Thoracic aorta (tissue), 2 donors: ENCODE measurements around the gene STAT6. TPM values are rescaled to one million over a fixed set of nuclear protein-coding genes. Genes with fewer than 3 reads are reported as not detected.

ENCODE experiments used
- ATAC-seq: fragments of 150-250 bp; one replicate; pipeline ENCODE4 v1.8.0; 2017; ENCODE audit warnings: low read depth; ENCODE audit not compliant: insufficient number of reproducible peaks, low FRiP score
- DNase-seq: peaks from one replicate; pipeline ENCODE4 v3.0.0-alpha.2; 2020; ENCODE audit warnings: low spot score
- H3K27ac ChIP-seq, 2 donors: fragments of 200-600 bp; sonication (generic); 1 replicate in 1 of 2; 2 replicates in 1 of 2; pipeline ENCODE4 v1.5.1; 2016; ENCODE audit warnings: mild to moderate bottlenecking in 2 of 2, moderate library complexity in 2 of 2
- H3K27me3 ChIP-seq: fragments of 200-600 bp; sonication (generic); replicated peaks from 2 replicates; pipeline ENCODE4 v1.6.0; 2016; ENCODE audit warnings: mild to moderate bottlenecking; ENCODE audit not compliant: insufficient read depth
- H3K36me3 ChIP-seq: fragments of 200-600 bp; sonication (generic); one replicate; pipeline ENCODE4 v1.5.1; 2016
- H3K4me1 ChIP-seq, 2 donors: fragments of 200-600 bp; sonication (generic); 1 replicate in 1 of 2; 2 replicates in 1 of 2; pipeline versions ENCODE4 v1.5.1 to v1.6.0; 2016; ENCODE audit warnings: low read depth in 2 of 2, mild to moderate bottlenecking in 1 of 2; ENCODE audit not compliant: control insufficient read depth in 1 of 2
- H3K4me3 ChIP-seq: fragments of 200-600 bp; sonication (generic); 2 replicates; pipeline ENCODE4 v1.5.1; 2016; ENCODE audit warnings: mild to moderate bottlenecking
- H3K9me3 ChIP-seq: fragments of 200-600 bp; sonication (generic); 2 replicates; pipeline ENCODE4 v1.5.1; 2016
- total RNA-seq, 2 donors: library from RNA; depleted of rRNA; stranded (reverse); fragments of >200 nt; gene quantifications; one replicate each; pipeline versions ENCODE4 v1.1.0 to v1.2.3, GENCODE V29; 2016
- TF ChIP-seq, protein P1 (sequence below): fragments of 200-600 bp; sonication (generic); IDR thresholded peaks from one replicate; pipeline ENCODE4 v1.5.1; 2019; ENCODE audit warnings: antibody characterized with exemption

Gene STAT6
- total RNA-seq, 2 donors from 2014 or later, result 133 to 185 TPM

DNA sequence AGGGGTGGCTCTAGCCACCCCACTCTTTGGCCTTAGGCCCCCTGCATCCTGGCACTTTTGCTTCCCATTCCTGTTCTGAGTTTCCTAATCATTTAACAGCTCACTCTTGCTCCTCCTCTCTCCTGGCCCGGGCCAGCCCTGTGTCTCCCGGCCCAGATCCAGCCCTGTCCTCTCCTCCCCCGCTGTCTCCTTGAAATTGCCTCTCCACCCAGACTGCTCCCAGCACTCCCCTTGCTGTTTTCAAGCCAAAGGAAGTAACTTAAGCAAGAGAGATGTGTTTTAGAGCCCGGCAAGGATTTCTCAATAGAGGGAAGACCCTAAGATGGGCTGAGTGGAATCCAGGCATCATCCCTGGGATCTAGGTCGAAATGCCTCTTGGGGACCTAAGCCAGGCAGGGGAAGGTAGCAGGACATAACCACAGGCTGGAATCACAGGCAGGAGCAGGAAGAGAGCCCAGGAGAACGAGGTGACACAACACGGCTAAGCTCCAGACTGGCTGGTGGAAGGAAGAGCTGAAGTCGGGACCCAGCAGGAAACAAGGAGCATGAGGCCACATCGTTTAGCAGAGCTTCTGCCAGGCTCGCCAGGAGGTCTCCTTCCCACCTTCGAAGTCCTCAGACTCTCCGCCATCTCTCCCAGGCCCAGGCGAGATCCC is 38.2 kb upstream of the STAT6 start:
- H3K27me3 ChIP-seq, result no peaks in the 10 kb centered on the region
- TF ChIP-seq, protein P1, sequence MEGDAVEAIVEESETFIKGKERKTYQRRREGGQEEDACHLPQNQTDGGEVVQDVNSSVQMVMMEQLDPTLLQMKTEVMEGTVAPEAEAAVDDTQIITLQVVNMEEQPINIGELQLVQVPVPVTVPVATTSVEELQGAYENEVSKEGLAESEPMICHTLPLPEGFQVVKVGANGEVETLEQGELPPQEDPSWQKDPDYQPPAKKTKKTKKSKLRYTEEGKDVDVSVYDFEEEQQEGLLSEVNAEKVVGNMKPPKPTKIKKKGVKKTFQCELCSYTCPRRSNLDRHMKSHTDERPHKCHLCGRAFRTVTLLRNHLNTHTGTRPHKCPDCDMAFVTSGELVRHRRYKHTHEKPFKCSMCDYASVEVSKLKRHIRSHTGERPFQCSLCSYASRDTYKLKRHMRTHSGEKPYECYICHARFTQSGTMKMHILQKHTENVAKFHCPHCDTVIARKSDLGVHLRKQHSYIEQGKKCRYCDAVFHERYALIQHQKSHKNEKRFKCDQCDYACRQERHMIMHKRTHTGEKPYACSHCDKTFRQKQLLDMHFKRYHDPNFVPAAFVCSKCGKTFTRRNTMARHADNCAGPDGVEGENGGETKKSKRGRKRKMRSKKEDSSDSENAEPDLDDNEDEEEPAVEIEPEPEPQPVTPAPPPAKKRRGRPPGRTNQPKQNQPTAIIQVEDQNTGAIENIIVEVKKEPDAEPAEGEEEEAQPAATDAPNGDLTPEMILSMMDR, result no peak
- H3K36me3 ChIP-seq, result peaks cover 18% of the 10 kb centered on the region
- peak overlapping the region; percentile 35 for H3K4me3 ChIP-seq
- peak overlapping the region; percentile 96 to 97 for H3K27ac ChIP-seq
- no peaks in the 10 kb centered on the region for H3K9me3 ChIP-seq
- peak; percentile 30 for ATAC-seq
- H3K4me1 ChIP-seq, result peaks cover 84 to 92% of the 10 kb centered on the region in 2 donors
- DNase-seq, result no peak

DNA sequence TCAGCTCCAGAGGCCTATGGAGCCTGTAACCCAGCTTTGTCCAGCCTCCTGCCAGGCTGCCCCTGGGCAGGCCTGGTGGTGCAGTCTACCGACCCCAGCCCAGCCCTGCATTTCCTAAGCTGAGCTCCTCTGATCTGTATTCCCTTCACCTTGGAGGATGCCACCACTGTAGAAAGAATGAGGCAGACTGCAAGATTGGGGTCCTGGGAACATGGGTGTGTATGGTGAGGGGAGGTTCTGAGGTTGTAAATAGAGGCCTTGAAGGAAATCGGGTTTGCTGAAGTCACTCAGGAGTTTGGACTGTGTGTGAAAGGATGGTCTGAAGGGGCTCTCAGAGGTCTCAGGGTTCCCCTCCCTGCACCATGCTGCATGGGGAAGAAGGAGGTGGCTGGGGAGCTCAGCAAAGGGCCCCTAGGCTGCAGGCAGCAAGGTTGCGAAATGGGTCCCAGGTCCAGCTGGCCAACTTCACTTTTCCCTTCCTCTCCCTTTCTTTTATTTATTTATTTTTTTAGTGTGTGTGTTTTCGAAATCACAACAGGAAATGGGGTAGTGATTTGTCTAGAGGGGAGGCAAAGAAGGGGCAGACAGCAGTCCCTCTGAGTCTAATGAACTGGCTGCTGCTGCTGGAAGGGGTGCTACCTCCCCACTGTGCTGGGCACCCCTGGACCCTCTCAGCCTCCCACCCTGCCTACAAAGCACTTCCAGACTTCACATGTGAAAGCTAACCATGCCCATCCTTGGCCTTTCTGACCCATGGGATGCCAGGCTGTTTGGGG is 37.5 kb upstream of the STAT6 start:
- H3K27ac ChIP-seq, result peak overlapping the region; percentile 96 to 97
- no peak for DNase-seq
- H3K4me3 ChIP-seq, result peak overlapping the region; percentile 35

DNA sequence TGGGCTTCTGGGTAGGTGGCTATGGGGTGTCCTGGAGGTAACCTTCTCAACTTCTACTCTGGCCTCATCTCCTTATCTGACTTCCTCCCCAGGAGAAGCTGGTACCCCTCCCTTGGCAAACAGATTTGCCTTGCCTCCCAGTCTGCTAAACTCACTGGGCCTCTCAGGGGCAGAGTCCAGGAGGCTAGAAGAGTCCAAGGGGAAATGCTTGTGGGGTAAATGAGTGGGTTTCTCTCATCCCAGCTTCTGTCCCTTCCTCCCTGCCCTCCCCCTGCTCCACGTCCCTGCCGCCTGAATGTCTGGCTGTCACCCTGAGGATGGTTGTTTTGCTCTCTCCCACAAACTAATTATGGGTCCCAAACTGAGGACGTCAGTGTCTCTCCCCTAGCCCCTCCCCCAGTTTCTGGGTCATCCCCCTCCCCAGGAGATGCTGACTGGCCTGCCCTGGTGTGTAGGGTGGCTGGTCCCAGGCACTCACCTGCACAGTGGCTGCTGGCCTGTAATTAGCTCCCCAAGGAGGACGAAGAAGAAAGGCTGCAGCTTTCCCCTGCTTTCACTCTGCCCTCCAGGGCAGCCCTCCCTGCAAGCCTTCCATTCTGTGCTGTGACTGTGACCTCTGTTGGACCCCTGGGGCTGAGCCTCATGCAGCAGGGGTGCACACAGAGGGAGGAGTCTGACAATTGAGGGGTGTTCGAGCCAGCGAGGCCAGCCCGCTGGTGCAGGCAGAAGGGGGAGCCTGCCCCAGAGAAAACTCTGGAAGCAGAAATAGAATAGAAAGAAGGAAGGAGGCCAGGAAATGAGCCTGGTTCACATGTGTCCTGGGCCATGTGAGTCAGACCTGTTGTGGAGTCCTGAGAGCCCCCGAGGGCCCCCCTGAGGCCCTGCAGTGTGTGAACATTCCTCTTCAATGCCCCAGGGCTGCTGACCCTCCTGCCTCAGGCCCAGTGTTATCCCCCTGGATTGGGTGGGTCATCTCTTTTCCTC is 36.1 kb upstream of the STAT6 start, which contains the start of gene LRP1-AS:
TSS of gene LRP1-AS (minus strand) at position 659 of the 984 bp plus-strand sequence.
- DNase-seq (no peak), ATAC-seq (no peak)
- H3K9me3 ChIP-seq, result no peaks in the 10 kb centered on the region
- H3K4me1 ChIP-seq, result peaks cover 69 to 82% of the 10 kb centered on the region in 2 donors
- TF ChIP-seq, protein P1, result no peak
- H3K27ac ChIP-seq, result peak within 1 kb of the TSS; percentile 96 to 97
- peak within 1 kb of the TSS; percentile 17 for H3K4me3 ChIP-seq
- H3K36me3 ChIP-seq, result peaks cover 31% of the 10 kb centered on the region
- H3K27me3 ChIP-seq, result no peaks in the 10 kb centered on the region

More for the DNA sequence above, 37.5 kb upstream of the STAT6 start:
- H3K27me3 ChIP-seq, result no peaks in the 10 kb centered on the region
- H3K9me3 ChIP-seq, result no peaks in the 10 kb centered on the region
- H3K4me1 ChIP-seq, result peaks cover 82 to 89% of the 10 kb centered on the region in 2 donors
- ATAC-seq, result no peak
- peaks cover 18% of the 10 kb centered on the region for H3K36me3 ChIP-seq
- TF ChIP-seq, protein P1, result no peak

DNA sequence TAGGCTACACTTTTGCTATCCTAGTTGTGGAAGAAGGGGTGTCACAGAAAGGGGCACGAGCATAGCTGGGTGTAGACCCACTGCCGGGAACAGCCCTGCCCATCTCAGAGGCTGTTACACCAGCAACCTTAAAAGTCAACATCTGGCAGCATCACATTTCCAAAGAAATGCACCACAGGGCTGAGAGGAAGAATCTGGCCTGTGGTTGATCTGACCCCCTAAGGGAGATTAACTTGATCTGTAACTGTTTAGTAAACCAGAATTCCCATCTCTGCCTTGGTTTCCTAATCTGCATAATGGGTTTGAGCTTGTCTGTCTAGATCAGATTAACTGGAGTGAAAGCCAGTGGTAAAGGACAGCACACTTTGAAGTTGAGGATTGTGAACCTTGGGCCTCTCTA is 34.9 kb upstream of the STAT6 start:
- Histone ChIP-seq H3K9me3 (no peaks in the 10 kb centered on the region), H3K27me3 (no peaks in the 10 kb centered on the region), H3K4me1 (peaks cover 61 to 81% of the 10 kb centered on the region in 2 donors), H3K4me3 (no peak overlapping the region), H3K36me3 (peaks cover 43% of the 10 kb centered on the region), H3K27ac (peak overlapping the region; percentile 96 to 97)
- no peak for DNase-seq
- ATAC-seq, result no peak
- TF ChIP-seq, protein P1, result no peak
